ENCODE results near the gene MAGI2.

Gene MAGI2

GRCh38 chr7:78099715-78100394 lies 1353.6 kb downstream of the MAGI2 start:
- no peak for DNase-seq

GRCh38 chr7:78095549-78095948 lies 1357.9 kb downstream of the MAGI2 start:
- DNase-seq: no peak

GRCh38 chr7:78092331-78092730 lies 1361.1 kb downstream of the MAGI2 start:
- DNase-seq: no peak

- DNase-seq: no peak
Observed at GRCh38 chr7:78090616-78091015, 1362.9 kb downstream of the MAGI2 start.

- DNase-seq: no peak
Observed at GRCh38 chr7:78083476-78084120, 1369.9 kb downstream of the MAGI2 start.

- DNase-seq: no peak
Observed at GRCh38 chr7:78082556-78082955, 1370.9 kb downstream of the MAGI2 start.

- no peak for DNase-seq
Observed at GRCh38 chr7:78081888-78082287, 1371.6 kb downstream of the MAGI2 start.

GRCh38 chr7:78081344-78081743 lies 1372.1 kb downstream of the MAGI2 start:
- no peak for DNase-seq

- no peak for DNase-seq
Observed at GRCh38 chr7:78080811-78081210, 1372.7 kb downstream of the MAGI2 start.

- DNase-seq: peak; percentile 75
Observed at GRCh38 chr7:78080241-78080640, 1373.2 kb downstream of the MAGI2 start.

- no peak for DNase-seq
Observed at GRCh38 chr7:78074713-78075112, 1378.8 kb downstream of the MAGI2 start.

GRCh38 chr7:78073609-78074382 lies 1379.7 kb downstream of the MAGI2 start:
- DNase-seq: no peak

- DNase-seq: no peak
Observed at GRCh38 chr7:78072201-78072590, 1381.3 kb downstream of the MAGI2 start.

- no peak for DNase-seq
Observed at GRCh38 chr7:78071491-78072200, 1381.8 kb downstream of the MAGI2 start.

- no peak for DNase-seq
Observed at GRCh38 chr7:78066599-78066998, 1386.9 kb downstream of the MAGI2 start.

- DNase-seq: no peak
Observed at GRCh38 chr7:78063758-78064157, 1389.7 kb downstream of the MAGI2 start.

- DNase-seq: no peak
Observed at GRCh38 chr7:78062214-78062613, 1391.3 kb downstream of the MAGI2 start.

- DNase-seq: no peak
Observed at GRCh38 chr7:78057571-78057970, 1395.9 kb downstream of the MAGI2 start.

- no peak for DNase-seq
Observed at GRCh38 chr7:78055599-78055998, 1397.9 kb downstream of the MAGI2 start.

- DNase-seq: no peak
Observed at GRCh38 chr7:78055001-78055573, 1398.4 kb downstream of the MAGI2 start.

GRCh38 chr7:78052112-78052511 lies 1401.4 kb downstream of the MAGI2 start:
- no peak for DNase-seq

GRCh38 chr7:78047800-78048199 lies 1405.7 kb downstream of the MAGI2 start:
- DNase-seq: no peak

- DNase-seq: no peak
Observed at GRCh38 chr7:78043159-78043558, 1410.3 kb downstream of the MAGI2 start.

Measured in islet precursor cell (in vitro differentiated cells).